GM10266 (cell line): ENCODE data around the gene WDR70.
"Not testable (repeated sequence)": the region's sequence is repeated elsewhere in the genome, so short reads cannot be mapped to it uniquely, and the experiment has no call there.

Experiments
- DNase-seq: peaks from one replicate; pipeline ENCODE4 v3.0.0; 2012; ENCODE audit errors: extremely low spot score
- CTCF ChIP-seq: IDR thresholded peaks from 2 replicates; pipeline ENCODE4 v1.5.1; 2012; ENCODE audit warnings: mild to moderate bottlenecking, low read depth; ENCODE audit not compliant: control insufficient read depth, insufficient read depth; ENCODE audit errors: missing control alignments

The WDR70 gene

GRCh38 chr5:37436146-37436934, 57.2 kb downstream of the WDR70 start:
- TF ChIP-seq CTCF, result no peak
- DNase-seq, result no peak

GRCh38 chr5:37437711-37438110, 58.6 kb downstream of the WDR70 start:
- no peak for DNase-seq
- no peak for TF ChIP-seq CTCF

- DNase-seq, result not testable (repeated sequence)
Measured at GRCh38 chr5:37445783-37446182, 66.7 kb downstream of the WDR70 start.

- no peak for DNase-seq
- TF ChIP-seq CTCF, result no peak
Measured at GRCh38 chr5:37448941-37449340, 69.8 kb downstream of the WDR70 start.

GRCh38 chr5:37451991-37452390, 72.9 kb downstream of the WDR70 start:
- DNase-seq, result not testable (repeated sequence)

GRCh38 chr5:37453252-37453651, 74.1 kb downstream of the WDR70 start:
- DNase-seq, result not testable (repeated sequence)

- DNase-seq, result not testable (repeated sequence)
Measured at GRCh38 chr5:37454402-37455055, 75.4 kb downstream of the WDR70 start.

GRCh38 chr5:37463191-37464051, 84.3 kb downstream of the WDR70 start:
- DNase-seq, result not testable (repeated sequence)

GRCh38 chr5:37464581-37464980, 85.5 kb downstream of the WDR70 start:
- DNase-seq, result not testable (repeated sequence)

GRCh38 chr5:37469383-37469782, 90.3 kb downstream of the WDR70 start:
- DNase-seq, result not testable (repeated sequence)

GRCh38 chr5:37471666-37472197, 92.6 kb downstream of the WDR70 start:
- TF ChIP-seq CTCF, result no peak

More at GRCh38 chr5:37471666-37472197, 92.6 kb downstream of the WDR70 start:
- DNase-seq, result no peak
